ENCODE data around the gene KHNYN.
A peak's percentile ranks its signal among the peaks of the same experiment; 100 is the strongest.

Gene KHNYN

GRCh38 chr14:24389226-24389848 is 40.4 kb upstream of the KHNYN start:
- Histone ChIP-seq H3K27ac (ENCODE audit: low read depth, low read length) (no peak overlapping the region), H3K4ac (ENCODE audit: low read depth, low read length) (no peak overlapping the region), H3K9ac (ENCODE audit: low read length) (no peak overlapping the region), H2BK120ac (ENCODE audit: insufficient read depth, low read length, poor library complexity) (no peak overlapping the region), H2AK5ac (ENCODE audit: low read length) (no peak overlapping the region), H3K4me3 (ENCODE audit: low read depth, low read length) (no peak overlapping the region), H3K4me1 (ENCODE audit: control insufficient read depth in 1 of 2, insufficient read depth in 2 of 2, low read length in 2 of 2) (peaks cover 8 to 15% of the 10 kb centered on the region in 2 experiments), H2AFZ (ENCODE audit: insufficient read depth, low read length, poor library complexity) (no peak overlapping the region), H2BK12ac (ENCODE audit: low read length) (no peak overlapping the region), H3K4me2 (ENCODE audit: low read length) (no peak overlapping the region), H4K91ac (ENCODE audit: low read depth, low read length) (no peak overlapping the region), H2BK5ac (ENCODE audit: low read depth, low read length, poor library complexity) (no peak overlapping the region), H3K18ac (ENCODE audit: low read length) (no peak overlapping the region), H3K14ac (ENCODE audit: low read length) (no peak overlapping the region), H3K79me2 (ENCODE audit: control insufficient read depth, insufficient read depth, low read length, poor library complexity) (no peaks in the 10 kb centered on the region), H3K79me1 (ENCODE audit: low read length) (peaks cover 8% of the 10 kb centered on the region), H4K8ac (ENCODE audit: low read depth, low read length) (no peak overlapping the region), H3K9me3 (ENCODE audit: insufficient read depth, low read depth, low read length) (no peaks in the 10 kb centered on the region), H3K23ac (ENCODE audit: low read length) (no peak overlapping the region), H3K27me3 (ENCODE audit: insufficient read depth, low read length) (no peaks in the 10 kb centered on the region), H3K36me3 (ENCODE audit: control insufficient read depth in 1 of 2, insufficient read depth in 2 of 2, low read length in 2 of 2) (no peaks in the 10 kb centered on the region), H4K12ac (ENCODE audit: low read depth, low read length) (no peak overlapping the region)
- no CpG with 5 or more reads among the region's 11 CpGs for WGBS (ENCODE audit: extremely low coverage, insufficient coverage, insufficient read length)
- DNase-seq, result peak; percentile 11 to 45

GRCh38 chr14:24390701-24391468 is 38.9 kb upstream of the KHNYN start:
- Histone ChIP-seq H2AK5ac (ENCODE audit: low read length) (peak overlapping the region; percentile 76), H3K4me1 (ENCODE audit: control insufficient read depth in 1 of 2, insufficient read depth in 2 of 2, low read length in 2 of 2) (peaks cover 12 to 20% of the 10 kb centered on the region in 2 experiments), H3K14ac (ENCODE audit: low read length) (peak overlapping the region; percentile 38), H2BK120ac (ENCODE audit: insufficient read depth, low read length, poor library complexity) (peak overlapping the region; percentile 84), H2BK12ac (ENCODE audit: low read length) (peak overlapping the region; percentile 98), H2BK5ac (ENCODE audit: low read depth, low read length, poor library complexity) (peak overlapping the region; percentile 2), H4K8ac (ENCODE audit: low read depth, low read length) (peak overlapping the region; percentile 57), H3K23ac (ENCODE audit: low read length) (no peak overlapping the region), H3K79me2 (ENCODE audit: control insufficient read depth, insufficient read depth, low read length, poor library complexity) (no peaks in the 10 kb centered on the region), H3K79me1 (ENCODE audit: low read length) (peaks cover 14% of the 10 kb centered on the region), H4K12ac (ENCODE audit: low read depth, low read length) (peak overlapping the region; percentile 6), H3K18ac (ENCODE audit: low read length) (peak overlapping the region; percentile 41), H3K4me2 (ENCODE audit: low read length) (no peak overlapping the region), H3K9me3 (ENCODE audit: insufficient read depth, low read depth, low read length) (no peaks in the 10 kb centered on the region), H2AFZ (ENCODE audit: insufficient read depth, low read length, poor library complexity) (no peak overlapping the region), H3K36me3 (ENCODE audit: control insufficient read depth in 1 of 2, insufficient read depth in 2 of 2, low read length in 2 of 2) (no peaks in the 10 kb centered on the region), H3K4ac (ENCODE audit: low read depth, low read length) (peak overlapping the region; percentile 34), H3K27me3 (ENCODE audit: insufficient read depth, low read length) (no peaks in the 10 kb centered on the region), H4K91ac (ENCODE audit: low read depth, low read length) (peak overlapping the region; percentile 82), H3K4me3 (ENCODE audit: low read depth, low read length) (no peak overlapping the region), H3K9ac (ENCODE audit: low read length) (no peak overlapping the region), H3K27ac (ENCODE audit: low read depth, low read length) (no peak overlapping the region)
- DNase-seq, result no peak
- WGBS (ENCODE audit: extremely low coverage, insufficient coverage, insufficient read length), result no CpG with 5 or more reads among the region's 6 CpGs

GRCh38 chr14:24392325-24393091 is 37.2 kb upstream of the KHNYN start:
- H3K4me3 ChIP-seq (ENCODE audit: low read depth, low read length), result no peak overlapping the region

GRCh38 chr14:24394275-24394674 is 35.5 kb upstream of the KHNYN start:
- no peak overlapping the region for H4K12ac ChIP-seq (ENCODE audit: low read depth, low read length)
- H3K36me3 ChIP-seq (ENCODE audit: control insufficient read depth in 1 of 2, insufficient read depth in 2 of 2, low read length in 2 of 2), result no peaks in the 10 kb centered on the region
- no peak overlapping the region for H4K8ac ChIP-seq (ENCODE audit: low read depth, low read length)
- H3K23ac ChIP-seq (ENCODE audit: low read length), result no peak overlapping the region
- no peaks in the 10 kb centered on the region for H3K27me3 ChIP-seq (ENCODE audit: insufficient read depth, low read length)
- H3K14ac ChIP-seq (ENCODE audit: low read length), result no peak overlapping the region
- H3K79me1 ChIP-seq (ENCODE audit: low read length), result peaks cover 25% of the 10 kb centered on the region
- no peak overlapping the region for H3K4me3 ChIP-seq (ENCODE audit: low read depth, low read length)
- H2BK120ac ChIP-seq (ENCODE audit: insufficient read depth, low read length, poor library complexity), result no peak overlapping the region
- H2AK5ac ChIP-seq (ENCODE audit: low read length), result no peak overlapping the region
- no peak overlapping the region for H2BK12ac ChIP-seq (ENCODE audit: low read length)
- no peak overlapping the region for H3K4me2 ChIP-seq (ENCODE audit: low read length)
- H3K27ac ChIP-seq (ENCODE audit: low read depth, low read length), result no peak overlapping the region
- H3K79me2 ChIP-seq (ENCODE audit: control insufficient read depth, insufficient read depth, low read length, poor library complexity), result peaks cover 4% of the 10 kb centered on the region
- no peaks in the 10 kb centered on the region for H3K9me3 ChIP-seq (ENCODE audit: insufficient read depth, low read depth, low read length)
- no peak overlapping the region for H2BK5ac ChIP-seq (ENCODE audit: low read depth, low read length, poor library complexity)
- no peak for DNase-seq
- peaks cover 23 to 33% of the 10 kb centered on the region in 2 experiments for H3K4me1 ChIP-seq (ENCODE audit: control insufficient read depth in 1 of 2, insufficient read depth in 2 of 2, low read length in 2 of 2)
- H2AFZ ChIP-seq (ENCODE audit: insufficient read depth, low read length, poor library complexity), result no peak overlapping the region
- no peak overlapping the region for H3K9ac ChIP-seq (ENCODE audit: low read length)
- no peak overlapping the region for H3K18ac ChIP-seq (ENCODE audit: low read length)
- no peak overlapping the region for H4K91ac ChIP-seq (ENCODE audit: low read depth, low read length)
- WGBS (ENCODE audit: extremely low coverage, insufficient coverage, insufficient read length), result no CpG with 5 or more reads among the region's 3 CpGs
- no peak overlapping the region for H3K4ac ChIP-seq (ENCODE audit: low read depth, low read length)

More at GRCh38 chr14:24392325-24393091, 37.2 kb upstream of the KHNYN start:
- H2AK5ac ChIP-seq (ENCODE audit: low read length), result no peak overlapping the region
- H3K9me3 ChIP-seq (ENCODE audit: insufficient read depth, low read depth, low read length), result no peaks in the 10 kb centered on the region
- H4K91ac ChIP-seq (ENCODE audit: low read depth, low read length), result no peak overlapping the region
- H3K27me3 ChIP-seq (ENCODE audit: insufficient read depth, low read length), result no peaks in the 10 kb centered on the region
- no peaks in the 10 kb centered on the region for H3K79me2 ChIP-seq (ENCODE audit: control insufficient read depth, insufficient read depth, low read length, poor library complexity)
- no peak overlapping the region for H2BK12ac ChIP-seq (ENCODE audit: low read length)
- H2BK5ac ChIP-seq (ENCODE audit: low read depth, low read length, poor library complexity), result peak overlapping the region; percentile 47
- peak overlapping the region; percentile 64 for H3K27ac ChIP-seq (ENCODE audit: low read depth, low read length)
- H3K4me2 ChIP-seq (ENCODE audit: low read length), result peak overlapping the region; percentile 15
- no peak overlapping the region for H4K12ac ChIP-seq (ENCODE audit: low read depth, low read length)
- no peak overlapping the region for H3K23ac ChIP-seq (ENCODE audit: low read length)
- H3K14ac ChIP-seq (ENCODE audit: low read length), result peak overlapping the region; percentile 60
- no peak overlapping the region for H3K4ac ChIP-seq (ENCODE audit: low read depth, low read length)
- peaks cover 18% of the 10 kb centered on the region for H3K79me1 ChIP-seq (ENCODE audit: low read length)
- peaks cover 19 to 26% of the 10 kb centered on the region in 2 experiments for H3K4me1 ChIP-seq (ENCODE audit: control insufficient read depth in 1 of 2, insufficient read depth in 2 of 2, low read length in 2 of 2)
- H3K9ac ChIP-seq (ENCODE audit: low read length), result no peak overlapping the region
- no peak overlapping the region for H2AFZ ChIP-seq (ENCODE audit: insufficient read depth, low read length, poor library complexity)
- H4K8ac ChIP-seq (ENCODE audit: low read depth, low read length), result peak overlapping the region; percentile 7
- H3K36me3 ChIP-seq (ENCODE audit: control insufficient read depth in 1 of 2, insufficient read depth in 2 of 2, low read length in 2 of 2), result no peaks in the 10 kb centered on the region
- no peak overlapping the region for H3K18ac ChIP-seq (ENCODE audit: low read length)
- DNase-seq, result peak; percentile 51 to 89
- no CpG with 5 or more reads among the region's 8 CpGs for WGBS (ENCODE audit: extremely low coverage, insufficient coverage, insufficient read length)
- H2BK120ac ChIP-seq (ENCODE audit: insufficient read depth, low read length, poor library complexity), result no peak overlapping the region
